Measurements from ENCODE around the gene SND1. TPM values are rescaled to one million over a fixed set of nuclear protein-coding genes. Genes with fewer than 3 reads are reported as not detected.

SND1 gene
- total and polyA plus RNA-seq, 2 donors from 2014 or later, result 83.0 to 154 TPM

DNA sequence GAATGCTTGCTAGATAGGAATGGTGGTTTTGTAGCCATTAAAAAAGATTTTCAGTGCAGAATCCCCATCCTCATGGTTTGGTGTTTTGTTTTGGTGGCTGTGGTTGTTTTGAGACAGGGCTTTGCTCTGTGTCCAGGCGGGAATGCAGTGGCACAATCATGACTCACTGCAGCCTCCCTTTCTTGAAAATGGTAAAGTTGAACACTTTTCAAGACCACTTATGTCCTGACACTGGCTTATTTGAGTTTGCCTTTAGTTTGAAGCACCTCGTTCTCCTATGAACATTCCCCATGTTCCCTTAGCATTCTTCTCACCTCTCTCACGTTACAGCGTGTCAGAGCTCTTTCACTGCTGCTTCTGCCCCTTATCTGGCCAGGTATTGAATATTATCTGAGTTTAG is 239.2 kb downstream of the SND1 start:
- no peaks in the 10 kb centered on the region for H3K9me3 ChIP-seq (ENCODE audit: control insufficient read depth in 2 of 3, insufficient read depth in 1 of 3, low read length in 3 of 3)
- H3K9ac ChIP-seq (ENCODE audit: low read length in 3 of 3), result no peak overlapping the region
- FAIRE-seq (no peak), DNase-seq (no peak)
- H3K36me3 ChIP-seq (ENCODE audit: control insufficient read depth in 2 of 3, insufficient read depth in 3 of 3, low read length in 3 of 3), result peaks cover 0 to 10% (median 7%) of the 10 kb centered on the region in 3 donors
- no peak overlapping the region for H3K27ac ChIP-seq (ENCODE audit: low read depth in 2 of 2, low read length in 2 of 2)
- TF ChIP-seq, protein P1, sequence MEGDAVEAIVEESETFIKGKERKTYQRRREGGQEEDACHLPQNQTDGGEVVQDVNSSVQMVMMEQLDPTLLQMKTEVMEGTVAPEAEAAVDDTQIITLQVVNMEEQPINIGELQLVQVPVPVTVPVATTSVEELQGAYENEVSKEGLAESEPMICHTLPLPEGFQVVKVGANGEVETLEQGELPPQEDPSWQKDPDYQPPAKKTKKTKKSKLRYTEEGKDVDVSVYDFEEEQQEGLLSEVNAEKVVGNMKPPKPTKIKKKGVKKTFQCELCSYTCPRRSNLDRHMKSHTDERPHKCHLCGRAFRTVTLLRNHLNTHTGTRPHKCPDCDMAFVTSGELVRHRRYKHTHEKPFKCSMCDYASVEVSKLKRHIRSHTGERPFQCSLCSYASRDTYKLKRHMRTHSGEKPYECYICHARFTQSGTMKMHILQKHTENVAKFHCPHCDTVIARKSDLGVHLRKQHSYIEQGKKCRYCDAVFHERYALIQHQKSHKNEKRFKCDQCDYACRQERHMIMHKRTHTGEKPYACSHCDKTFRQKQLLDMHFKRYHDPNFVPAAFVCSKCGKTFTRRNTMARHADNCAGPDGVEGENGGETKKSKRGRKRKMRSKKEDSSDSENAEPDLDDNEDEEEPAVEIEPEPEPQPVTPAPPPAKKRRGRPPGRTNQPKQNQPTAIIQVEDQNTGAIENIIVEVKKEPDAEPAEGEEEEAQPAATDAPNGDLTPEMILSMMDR (IDR thresholded peaks at IDR 0.05; ENCODE audit: borderline replicate concordance, extremely low read depth, insufficient read depth), result no peak
- no peaks in the 10 kb centered on the region for H3K4me1 ChIP-seq (ENCODE audit: control insufficient read depth in 2 of 3, insufficient read depth in 2 of 3, low read depth in 1 of 3, low read length in 3 of 3)
- H3K27me3 ChIP-seq (ENCODE audit: control insufficient read depth, insufficient read depth, low read length), result no peaks in the 10 kb centered on the region
- intact Hi-C loops (cut with DNase I), result no loop called here
- H3K4me3 ChIP-seq (ENCODE audit: low read length in 3 of 3), result no peak overlapping the region

GRCh38 chr7:127891854-127892438 is 240.0 kb downstream of the SND1 start:
- Histone ChIP-seq H3K9ac (ENCODE audit: low read length in 3 of 3) (no peak overlapping the region), H3K36me3 (ENCODE audit: control insufficient read depth in 2 of 3, insufficient read depth in 3 of 3, low read length in 3 of 3) (peaks cover 0 to 10% (median 7%) of the 10 kb centered on the region in 3 donors), H3K27ac (ENCODE audit: low read depth in 2 of 2, low read length in 2 of 2) (no peak overlapping the region), H3K4me1 (ENCODE audit: control insufficient read depth in 2 of 3, insufficient read depth in 2 of 3, low read depth in 1 of 3, low read length in 3 of 3) (no peaks in the 10 kb centered on the region), H3K9me3 (ENCODE audit: control insufficient read depth in 2 of 3, insufficient read depth in 1 of 3, low read length in 3 of 3) (no peaks in the 10 kb centered on the region), H3K4me3 (ENCODE audit: low read length in 3 of 3) (no peak overlapping the region), H3K27me3 (ENCODE audit: control insufficient read depth, insufficient read depth, low read length) (no peaks in the 10 kb centered on the region)
- DNase-seq, result no peak
- FAIRE-seq, result no peak
- TF ChIP-seq, protein P1 (IDR thresholded peaks at IDR 0.05; ENCODE audit: borderline replicate concordance, extremely low read depth, insufficient read depth), result no peak
- intact Hi-C loops (cut with DNase I), result no loop called here

DNA sequence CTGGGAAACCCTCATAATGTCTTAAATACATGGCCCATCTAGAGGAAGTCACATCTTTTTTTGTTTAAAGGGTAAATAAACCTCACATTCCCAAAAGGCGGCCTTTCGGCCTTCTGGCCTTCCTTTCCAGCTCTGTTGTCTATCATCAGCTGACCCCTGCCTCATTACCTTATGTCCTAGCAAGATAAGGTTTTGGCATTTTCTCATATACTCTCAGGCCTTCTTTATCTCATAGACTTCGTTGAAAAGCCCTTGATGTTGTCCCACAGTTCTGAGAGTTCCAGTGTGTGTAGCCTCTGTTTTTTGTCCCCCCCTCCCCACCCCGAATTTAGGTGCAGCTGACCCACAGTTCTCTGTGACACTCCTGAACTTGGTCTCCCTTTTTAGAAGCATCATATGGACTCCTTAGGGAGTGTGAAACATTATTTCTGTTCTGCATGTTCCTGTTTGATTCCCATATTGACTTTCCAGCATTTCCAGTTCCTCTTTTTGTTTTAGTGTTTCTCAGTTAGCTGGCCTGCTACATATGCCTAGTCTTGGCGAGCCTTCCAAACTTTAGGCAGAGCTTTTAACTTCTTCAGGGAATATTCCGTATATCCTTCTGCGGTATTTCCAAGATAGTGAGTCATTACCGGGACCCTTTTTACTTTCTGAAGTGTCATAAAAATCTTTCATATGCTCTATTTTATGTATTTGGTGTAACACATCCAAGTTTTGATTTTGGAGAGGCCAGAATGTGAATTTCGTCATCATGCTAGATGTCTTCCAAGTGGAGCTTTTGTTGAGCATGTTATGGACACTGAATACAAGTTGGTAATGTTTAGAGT is 240.7 kb downstream of the SND1 start:
- H3K27me3 ChIP-seq (ENCODE audit: control insufficient read depth, insufficient read depth, low read length), result no peaks in the 10 kb centered on the region
- TF ChIP-seq, protein P1 (IDR thresholded peaks at IDR 0.05; ENCODE audit: borderline replicate concordance, extremely low read depth, insufficient read depth), result no peak
- intact Hi-C loops (cut with DNase I), result no loop called here
- no peaks in the 10 kb centered on the region for H3K4me1 ChIP-seq (ENCODE audit: control insufficient read depth in 2 of 3, insufficient read depth in 2 of 3, low read depth in 1 of 3, low read length in 3 of 3)
- no peak for DNase-seq
- H3K9ac ChIP-seq (ENCODE audit: low read length in 3 of 3), result no peak overlapping the region
- H3K36me3 ChIP-seq (ENCODE audit: control insufficient read depth in 2 of 3, insufficient read depth in 3 of 3, low read length in 3 of 3), result peaks cover 0 to 10% (median 7%) of the 10 kb centered on the region in 3 donors
- no peaks in the 10 kb centered on the region for H3K9me3 ChIP-seq (ENCODE audit: control insufficient read depth in 2 of 3, insufficient read depth in 1 of 3, low read length in 3 of 3)
- H3K4me3 ChIP-seq (ENCODE audit: low read length in 3 of 3), result no peak overlapping the region
- FAIRE-seq, result no peak
- no peak overlapping the region for H3K27ac ChIP-seq (ENCODE audit: low read depth in 2 of 2, low read length in 2 of 2)

All from kidney (tissue), 14 donors.